ENCODE results near the gene EEF2K. TPM values are rescaled to one million over a fixed set of nuclear protein-coding genes. Genes with fewer than 3 reads are reported as not detected.

Gene EEF2K
- polyA plus RNA-seq, 1 donor from 2014 or later: 2.2 TPM

Other genes with a start within 250 kb of the EEF2K start
- not detected for gene PDZD9, start 205.2 kb upstream of the EEF2K start, polyA plus RNA-seq
- gene MOSMO, start 198.2 kb upstream of the EEF2K start, polyA plus RNA-seq: 4.1 TPM
- not detected for gene VWA3A, start 113.7 kb upstream of the EEF2K start, polyA plus RNA-seq
- gene SDR42E2, start 43.8 kb upstream of the EEF2K start, polyA plus RNA-seq: 0.20 TPM
- 10.7 TPM for gene POLR3E, start 91.1 kb downstream of the EEF2K start, polyA plus RNA-seq
- 16.2 TPM for gene CDR2, start 168.3 kb downstream of the EEF2K start, polyA plus RNA-seq

All from IgD-negative memory B cell (primary cell).